A549 (cell line): ENCODE measurements around the gene AP5M1. TPM values are rescaled to one million over a fixed set of nuclear protein-coding genes. Genes with fewer than 3 reads are reported as not detected.
"Not testable (repeated sequence)": the region's sequence is repeated elsewhere in the genome, so short reads cannot be mapped to it uniquely, and the experiment has no call there.

Source experiments
- ATAC-seq, 2 experiments: fragments of 200-7000 bp in 1 of 2; fragments of >200 bp in 1 of 2; cut with Nextera tagmentation in 1 of 2; cut with Tn5 transposase in 1 of 2; 3 replicates each; pipeline versions ENCODE4 v1.8.0 to v1.9.1; 2018 to 2020; ENCODE audit warnings: mild to moderate bottlenecking in 1 of 2, moderate library complexity in 1 of 2
- CTCF ChIA-PET: fragments of 300-600 bp; sonication (Branson Sonifier 250); formaldehyde crosslinking; extraction: SDS; loops from one replicate; lab custom pipeline; 2021; ENCODE audit warnings: antibody characterized with exemption, inconsistent platforms; lab: Yijun Ruan, JAX
- POLR2A ChIA-PET: fragments of 350-600 bp; formaldehyde crosslinking; extraction: SDS; loops from one replicate; lab custom pipeline; 2021; ENCODE audit warnings: antibody characterized with exemption, inconsistent platforms; lab: Yijun Ruan, JAX
- DNase-seq, 2 experiments: peaks; one replicate each; pipeline versions ENCODE4 v3.0.0 to v3.0.0-alpha.2; 2011 to 2016; ENCODE audit warnings: low read depth in 1 of 2, low spot score in 1 of 2
- FAIRE-seq: peaks from 2 replicates; lab custom pipeline; 2011; peaks lifted over from hg19 to GRCh38; lab: Jason Lieb, UNC
- H3K27ac ChIP-seq, 2 experiments: fragments of >200 bp; sonication (Bioruptor Twin); formaldehyde crosslinking; 3 replicates each; pipeline ENCODE4 v1.5.1; 2016 to 2017
- H3K4me1 ChIP-seq: fragments of >200 bp; sonication (Bioruptor Twin); formaldehyde crosslinking; 3 replicates; pipeline ENCODE4 v1.6.1; 2016
- H3K4me2 ChIP-seq: fragments of >200 bp; sonication (Bioruptor Twin); formaldehyde crosslinking; 3 replicates; pipeline ENCODE4 v1.6.1; 2016
- H3K4me3 ChIP-seq: fragments of >200 bp; sonication (Bioruptor Twin); formaldehyde crosslinking; 3 replicates; pipeline ENCODE4 v1.5.1; 2016
- H3K9me3 ChIP-seq: fragments of >200 bp; sonication (Bioruptor Twin); formaldehyde crosslinking; 3 replicates; pipeline ENCODE4 v1.6.1; 2016
- ATOH8 ChIP-seq: fragments of 250-450 bp; sonication (Bioruptor Pico); IDR thresholded peaks from 2 replicates; pipeline ENCODE4 v1.5.0; 2020; ENCODE audit warnings: low read depth, mild to moderate bottlenecking, moderate library complexity
- BCL3 ChIP-seq: fragments of >200 bp; sonication (Bioruptor Twin); formaldehyde crosslinking; IDR thresholded peaks from 3 replicates; pipeline ENCODE4 v1.6.1; 2016
- FOSB ChIP-seq: fragments of 250-450 bp; sonication (Bioruptor Pico); IDR thresholded peaks from 2 replicates; pipeline ENCODE4 v1.5.0; 2020; ENCODE audit warnings: mild to moderate bottlenecking, moderate library complexity
- FOSL2 ChIP-seq, 2 experiments: fragments of 450-650 bp in 1 of 2; fragments of >200 bp in 1 of 2; sonication (Bioruptor Twin) in 1 of 2; formaldehyde crosslinking; IDR thresholded peaks; 2 replicates each; pipeline versions ENCODE4 v1.5.0 to v1.6.1; 2016 to 2020; ENCODE audit warnings: mild to moderate bottlenecking in 1 of 2, moderate library complexity in 1 of 2
- HMGXB4 ChIP-seq: fragments of 250-450 bp; sonication (Bioruptor Pico); IDR thresholded peaks from 2 replicates; pipeline ENCODE4 v1.5.0; 2021; ENCODE audit warnings: mild to moderate bottlenecking, moderate library complexity, borderline replicate concordance
- HOXA7 ChIP-seq: fragments of 250-450 bp; sonication (Bioruptor Pico); IDR thresholded peaks from 2 replicates; pipeline ENCODE4 v1.5.0; 2020; ENCODE audit warnings: mild to moderate bottlenecking, moderate library complexity
- KDM1A ChIP-seq: fragments of 200-600 bp; sonication (generic); IDR thresholded peaks from 2 replicates; pipeline ENCODE4 v1.6.1; 2016; ENCODE audit warnings: low read depth, mild to moderate bottlenecking
- MAX ChIP-seq: IDR thresholded peaks from 2 replicates; pipeline ENCODE4 v1.6.1; 2012
- MAZ ChIP-seq: fragments of 150-350 bp; IDR thresholded peaks from 2 replicates; pipeline ENCODE4 v1.6.1; 2014; ENCODE audit warnings: antibody characterized with exemption, low read depth, low read length, borderline replicate concordance
- NPAS2 ChIP-seq: fragments of 250-450 bp; sonication (Bioruptor Pico); IDR thresholded peaks from 2 replicates; pipeline ENCODE4 v1.8.0; 2022; ENCODE audit warnings: mild to moderate bottlenecking, moderate library complexity, borderline replicate concordance
- RAD21 ChIP-seq, 2 experiments: fragments of >200 bp in 1 of 2; sonication (Bioruptor Twin) in 1 of 2; formaldehyde crosslinking in 1 of 2; IDR thresholded peaks in 1 of 2; conservative IDR thresholded peaks in 1 of 2; 2 replicates in 1 of 2; 3 replicates in 1 of 2; pipeline ENCODE4 v1.6.1; 2012 to 2018; ENCODE audit warnings: inconsistent platforms in 1 of 2
- RARB ChIP-seq: fragments of 250-450 bp; sonication (Bioruptor Pico); IDR thresholded peaks from 2 replicates; pipeline ENCODE4 v1.8.0; 2021; ENCODE audit warnings: mild to moderate bottlenecking, moderate library complexity
- RFX5 ChIP-seq: fragments of 450-650 bp; IDR thresholded peaks from 2 replicates; pipeline ENCODE4 v1.7.1; 2014; ENCODE audit warnings: antibody characterized with exemption, mild to moderate bottlenecking, moderate library complexity
- SREBF2 ChIP-seq: fragments of 450-650 bp; IDR thresholded peaks from 2 replicates; pipeline ENCODE4 v1.6.1; 2014; ENCODE audit warnings: mild to moderate bottlenecking, moderate library complexity
- ZFP36 ChIP-seq: fragments of 450-650 bp; IDR thresholded peaks from 2 replicates; pipeline ENCODE4 v1.6.1; 2014; ENCODE audit warnings: borderline replicate concordance; ENCODE audit not compliant: partially characterized antibody
- ZNF302 ChIP-seq: fragments of 250-450 bp; sonication (Bioruptor Pico); IDR thresholded peaks from 2 replicates; pipeline ENCODE4 v1.9.0; 2021; ENCODE audit warnings: inconsistent platforms, mild to moderate bottlenecking, moderate library complexity
- ZSCAN20 ChIP-seq: fragments of 250-450 bp; sonication (Bioruptor Pico); IDR thresholded peaks from 2 replicates; pipeline ENCODE4 v1.8.0; 2022; ENCODE audit warnings: mild to moderate bottlenecking, moderate library complexity
- WGBS: methylation state at CpG from one replicate; pipeline ENCODE4 v1.1.6; 2017; ENCODE audit errors: missing lambda C conversion rate; 5-methylcytosine and 5-hydroxymethylcytosine counted together
- polyA plus RNA-seq, 4 experiments: library from polyadenylated mRNA; depleted of rRNA in 3 of 4; stranded (reverse); fragments of >200 nt; fragmentation: RNase III in 1 of 4; extraction: RNeasy Plus Mini Kit Qiagen cat#74134 plus additional on column Dnase treatment in 1 of 4; gene quantifications; 2 replicates in 3 of 4; 3 replicates in 1 of 4; pipeline ENCODE4 v1.2.3, GENCODE V29; 2011 to 2017

The AP5M1 gene
- polyA plus RNA-seq, 2 of the 4 experiments (the other 2 are of a cell fraction), result 22.8 to 40.6 TPM

GRCh38 chr14:57343545-57344297 is 75.0 kb downstream of the AP5M1 start:
- FAIRE-seq, ATAC-seq, CTCF ChIA-PET, H3K27ac ChIP-seq, H3K4me2 ChIP-seq, H3K4me3 ChIP-seq, POLR2A ChIA-PET, H3K4me1 ChIP-seq, H3K9me3 ChIP-seq, DNase-seq: not testable (repeated sequence)
- 73% methylated on average over 34 of the region's 34 CpGs for WGBS

GRCh38 chr14:57345106-57345505 is 76.3 kb downstream of the AP5M1 start:
- ChIA-PET CTCF (interaction anchor here (0.6 to 1.2 kb wide), 3 partner anchors 8 to 575 kb away, joined by 3 to 4 read pairs (median 3); no protein-coding TSS in a partner anchor), POLR2A (no interaction called here)
- ATAC-seq (no peak), DNase-seq (no peak), FAIRE-seq (no peak)
- 53% methylated on average over 9 of the region's 9 CpGs for whole genome bisulfite sequencing
- Histone ChIP-seq H3K4me3 (no peak overlapping the region), H3K27ac (no peak overlapping the region), H3K9me3 (no peaks in the 10 kb centered on the region), H3K4me1 (peaks cover 22% of the 10 kb centered on the region), H3K4me2 (no peak overlapping the region)
- TF ChIP-seq ZNF302 (no peak), MAX (no peak), KDM1A (no peak), HMGXB4 (CRISPR knock-in tag) (no peak), MAZ (no peak), RFX5 (no peak), ZSCAN20 (no peak)

GRCh38 chr14:57346741-57347140 is 78.0 kb downstream of the AP5M1 start:
- POLR2A ChIA-PET, result no interaction called here
- 30% methylated on average over 2 of the region's 2 CpGs for WGBS

More at GRCh38 chr14:57346741-57347140, 78.0 kb downstream of the AP5M1 start:
- no peak for TF ChIP-seq BCL3
- TF ChIP-seq RAD21 (conservative IDR thresholded peaks at IDR 0.05 in 1 of 2, IDR thresholded peaks at IDR 0.05 in 1 of 2), result no peak
- TF ChIP-seq NPAS2 (CRISPR knock-in tag), result no peak
- no peak for TF ChIP-seq ATOH8
- no peak for TF ChIP-seq FOSB (CRISPR knock-in tag)
- TF ChIP-seq SREBF2, result no peak
- TF ChIP-seq HOXA7 (CRISPR knock-in tag), result no peak
- no peak for TF ChIP-seq MAX
- no peak for TF ChIP-seq RARB
- no peak for TF ChIP-seq FOSL2 (IDR thresholded peaks at IDR 0.05)
- no peak for TF ChIP-seq FOSL2 (CRISPR knock-in tag; IDR thresholded peaks at IDR 0.05)
- no peak for TF ChIP-seq ZFP36
- no peaks in the 10 kb centered on the region for H3K9me3 ChIP-seq
- CTCF ChIA-PET, result no interaction called here
- DNase-seq, result no peak
- no peak for ATAC-seq
- no peak for FAIRE-seq
- H3K4me1 ChIP-seq, result peaks cover 24% of the 10 kb centered on the region
- H3K27ac ChIP-seq, result no peak overlapping the region
- H3K4me3 ChIP-seq, result no peak overlapping the region
- H3K4me2 ChIP-seq, result no peak overlapping the region

Other genes starting within 250 kb of the AP5M1 start
- gene EXOC5, start 66 bp upstream of the AP5M1 start, polyA plus RNA-seq (2011; rRNA removed), result 50.3 and 64.6 TPM in 2 replicates
- 29.7 to 31.5 TPM (median 30.4 TPM) in 3 replicates for gene EXOC5, start 66 bp upstream of the AP5M1 start, polyA plus RNA-seq (2017; fragmentation: RNase III; extraction: RNeasy Plus Mini Kit Qiagen cat#74134 plus additional on column Dnase treatment)
- 24.3 and 27.0 TPM in 2 replicates for gene NAA30, start 121.6 kb downstream of the AP5M1 start, polyA plus RNA-seq (2011; rRNA removed)
- gene NAA30, start 121.6 kb downstream of the AP5M1 start, polyA plus RNA-seq (2017; fragmentation: RNase III; extraction: RNeasy Plus Mini Kit Qiagen cat#74134 plus additional on column Dnase treatment), result 13.1 to 14.3 TPM (median 13.4 TPM) in 3 replicates
- gene CCDC198, start 224.9 kb downstream of the AP5M1 start, polyA plus RNA-seq (2011; rRNA removed), result 10.6 and 11.6 TPM in 2 replicates
- gene CCDC198, start 224.9 kb downstream of the AP5M1 start, polyA plus RNA-seq (2017; fragmentation: RNase III; extraction: RNeasy Plus Mini Kit Qiagen cat#74134 plus additional on column Dnase treatment), result 7.1 to 8.1 TPM (median 7.8 TPM) in 3 replicates